ENCODE data around the gene HOXC13.

The HOXC13 gene

DNA sequence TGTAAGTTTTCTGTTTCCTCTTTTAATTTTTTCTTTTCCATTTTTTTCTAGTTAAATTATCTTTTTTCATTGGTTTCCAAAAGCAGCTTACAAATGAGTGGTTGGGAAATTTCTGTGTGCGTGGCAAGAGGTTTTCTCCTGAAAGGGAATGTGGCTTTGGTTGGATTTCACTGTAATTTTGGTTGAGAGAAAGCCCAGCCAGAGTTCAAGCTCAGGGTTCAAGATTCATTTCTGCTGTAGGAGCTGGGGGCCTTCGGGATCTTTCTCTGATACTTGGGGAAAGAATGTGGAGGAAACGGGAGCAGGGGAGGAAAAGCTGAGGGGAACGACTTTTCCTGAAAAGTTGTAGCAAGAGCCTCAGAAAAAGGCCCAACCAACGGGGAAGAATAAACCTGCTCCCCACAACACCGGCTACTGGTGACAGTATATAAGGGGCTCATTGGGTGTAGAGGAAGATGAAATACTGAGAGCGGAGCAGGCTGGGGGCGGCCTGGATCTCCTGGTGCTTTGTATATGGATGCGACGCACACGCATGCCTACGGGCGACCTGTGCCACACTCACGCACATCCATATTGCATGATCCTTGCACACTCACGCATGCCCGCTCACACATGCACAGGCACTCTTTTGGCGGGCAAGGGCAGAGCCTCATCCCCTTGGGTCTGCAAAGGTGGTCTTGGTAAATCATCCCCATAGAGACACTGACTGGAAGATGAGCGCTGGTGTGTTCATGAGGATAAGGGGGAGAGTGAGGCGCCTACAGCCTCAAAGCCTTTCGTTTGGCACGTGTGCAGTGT is 48.3 kb downstream of the HOXC13 start:
- Histone ChIP-seq H3K4me1 (ENCODE audit: control insufficient read depth, insufficient read depth, low read length) (peaks cover 38% of the 10 kb centered on the region), H3K4me3 (ENCODE audit: low read depth, low read length) (peak overlapping the region; percentile 31; the same call in 1 of the 2 replicates), H3K9me3 (ENCODE audit: control insufficient read depth, insufficient read depth, low read depth, low read length) (no peaks in the 10 kb centered on the region), H3K27ac (ENCODE audit: extremely low read depth, low read depth, low read length) (peak overlapping the region; percentile 90), H3K36me3 (ENCODE audit: control insufficient read depth in 2 of 2, insufficient read depth in 1 of 2, low read length in 2 of 2) (no peaks in the 10 kb centered on the region)
- TF ChIP-seq PRDM1 (tag by site-specific recombination; IDR thresholded peaks at IDR 0.05) (peak; percentile 93), ZNF501 (tag by site-specific recombination; IDR thresholded peaks at IDR 0.05) (no peak)
- POLR2A ChIA-PET: interaction anchor here (1.0 to 2.5 kb wide), 5 partner anchors 9 to 14 kb away, joined by 3 to 16 read pairs (median 4); partner anchors contain the start of gene HOXC9
- CTCF ChIA-PET: interaction anchor here (0.6 to 5.8 kb wide), 19 partner anchors 12 to 586 kb away, joined by 3 to 88 read pairs (median 7); partner anchors contain the start of genes HOXC5, HOXC8, HOXC9 and SMUG1

DNA sequence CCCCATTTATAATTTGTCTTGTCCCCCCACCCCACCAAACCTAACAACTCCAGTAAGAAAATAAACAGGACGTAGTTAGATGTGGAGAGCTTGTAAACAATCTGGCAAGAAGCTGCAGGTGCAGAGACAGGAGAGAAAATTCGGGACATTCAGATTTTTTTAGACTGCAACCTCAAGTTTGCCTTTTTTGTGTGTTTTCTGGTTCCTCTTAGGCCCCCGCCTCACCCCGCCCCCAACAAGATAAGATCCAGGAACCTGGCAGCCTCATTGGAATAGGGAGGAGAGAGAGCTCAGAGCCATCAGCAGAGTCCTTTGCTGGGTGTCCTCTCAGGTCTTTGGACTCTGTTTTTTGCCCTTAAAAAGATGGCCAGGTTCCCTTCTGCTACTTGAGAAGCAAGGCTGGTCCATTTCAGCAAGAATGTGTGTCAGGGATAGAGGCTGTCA is 49.2 kb downstream of the HOXC13 start:
- peaks cover 38% of the 10 kb centered on the region for H3K4me1 ChIP-seq (ENCODE audit: control insufficient read depth, insufficient read depth, low read length)
- no peak overlapping the region for H3K4me3 ChIP-seq (ENCODE audit: low read depth, low read length)
- TF ChIP-seq ZNF341 (tag by site-specific recombination; IDR thresholded peaks at IDR 0.05; ENCODE audit: low read depth): no peak
- TF ChIP-seq ZNF155 (tag by site-specific recombination; IDR thresholded peaks at IDR 0.05): no peak
- 0 out of 2 replicates have a peak, but pooled peaks have one; percentile 20 for TF ChIP-seq ZNF335 (tag by site-specific recombination; conservative IDR thresholded peaks at IDR 0.05)
- TF ChIP-seq ZNF624 (tag by site-specific recombination; IDR thresholded peaks at IDR 0.05): no peak
- no peak for TF ChIP-seq ZNF175 (tag by site-specific recombination; IDR thresholded peaks at IDR 0.05)
- no peak for TF ChIP-seq ZNF391 (tag by site-specific recombination; IDR thresholded peaks at IDR 0.05; ENCODE audit: borderline replicate concordance, low read depth)
- TF ChIP-seq YY1 (tag by site-specific recombination; IDR thresholded peaks at IDR 0.05): no peak
- TF ChIP-seq ZBTB17 (tag by site-specific recombination; IDR thresholded peaks at IDR 0.05): peak; percentile 24; the same call in 1 of the 2 replicates
- ChIA-PET POLR2A (interaction anchor here (1.0 to 2.2 kb wide), 5 partner anchors 9 to 49 kb away, joined by 3 to 14 read pairs (median 3); partner anchors contain the start of genes HOXC13 and HOXC9), CTCF (interaction anchor here (0.5 to 5.8 kb wide), 28 partner anchors 11 to 404 kb away, joined by 3 to 88 read pairs (median 5); partner anchors contain the start of genes HOXC13, HOXC5, HOXC8 and HOXC9)
- H3K36me3 ChIP-seq (ENCODE audit: control insufficient read depth in 2 of 2, insufficient read depth in 1 of 2, low read length in 2 of 2): no peaks in the 10 kb centered on the region
- no peaks in the 10 kb centered on the region for H3K9me3 ChIP-seq (ENCODE audit: control insufficient read depth, insufficient read depth, low read depth, low read length)
- H3K27ac ChIP-seq (ENCODE audit: extremely low read depth, low read depth, low read length): no peak overlapping the region; the same call in 1 of the 2 replicates

DNA sequence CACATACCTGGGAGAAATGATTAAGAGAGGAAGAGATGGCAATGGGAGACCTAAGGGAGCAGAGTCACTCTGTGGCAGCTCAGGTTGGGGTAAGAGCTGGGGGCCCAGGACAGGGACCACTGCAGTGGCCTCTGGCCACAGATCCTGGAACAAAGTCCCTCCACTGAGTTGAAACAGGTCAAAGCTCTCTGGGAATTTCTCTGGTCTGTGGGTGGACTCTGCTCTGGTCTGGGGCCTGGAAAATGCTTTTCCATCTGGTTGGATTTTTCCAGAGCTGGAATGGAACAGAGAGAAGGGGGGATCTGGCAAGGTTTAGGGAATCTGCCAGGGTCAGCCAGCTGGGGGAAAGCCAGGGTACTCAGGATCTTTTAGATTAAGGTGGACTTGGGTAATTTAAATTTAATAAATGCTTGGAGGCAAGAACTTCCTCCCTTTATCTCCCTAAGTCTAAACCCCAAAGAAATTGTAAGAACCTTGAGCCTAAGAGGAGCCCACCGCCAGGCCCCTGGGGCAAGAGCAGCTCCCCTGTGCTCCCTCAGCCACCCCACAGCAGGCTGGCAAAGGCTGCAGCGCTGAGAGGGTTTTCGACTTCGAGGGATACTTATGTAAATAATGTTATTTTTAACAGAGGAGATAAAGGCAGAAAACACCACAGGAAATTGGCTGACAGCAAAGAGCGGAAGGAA is 50.1 kb downstream of the HOXC13 start:
- CTCF ChIA-PET: interaction anchor here (0.6 to 5.8 kb wide), 25 partner anchors 11 to 379 kb away, joined by 3 to 88 read pairs (median 4); partner anchors contain the start of genes HOXC13, HOXC5, HOXC9 and SMUG1
- H3K4me1 ChIP-seq (ENCODE audit: control insufficient read depth, insufficient read depth, low read length): peaks cover 38% of the 10 kb centered on the region
- POLR2A ChIA-PET: interaction anchor here (0.6 to 2.2 kb wide), 4 partner anchors 12 to 137 kb away, joined by 3 to 14 read pairs (median 7); partner anchors contain the start of genes HOXC13 and HOXC9

More for the DNA sequence above, 50.1 kb downstream of the HOXC13 start:
- TF ChIP-seq, protein P1, sequence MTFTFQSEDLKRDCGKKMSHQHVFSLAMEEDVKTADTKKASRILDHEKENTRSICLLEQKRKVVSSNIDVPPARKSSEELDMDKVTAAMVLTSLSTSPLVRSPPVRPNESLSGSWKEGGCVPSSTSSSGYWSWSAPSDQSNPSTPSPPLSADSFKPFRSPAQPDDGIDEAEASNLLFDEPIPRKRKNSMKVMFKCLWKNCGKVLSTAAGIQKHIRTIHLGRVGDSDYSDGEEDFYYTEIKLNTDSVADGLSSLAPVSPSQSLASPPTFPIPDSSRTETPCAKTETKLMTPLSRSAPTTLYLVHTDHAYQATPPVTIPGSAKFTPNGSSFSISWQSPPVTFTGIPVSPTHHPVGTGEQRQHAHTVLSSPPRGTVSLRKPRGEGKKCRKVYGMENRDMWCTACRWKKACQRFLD (tag by site-specific recombination; IDR thresholded peaks at IDR 0.05): no peak
- TF ChIP-seq ZBTB8A (tag by site-specific recombination; IDR thresholded peaks at IDR 0.05) (peak; percentile 37; the same call in 1 of the 2 replicates), RBAK (tag by site-specific recombination; IDR thresholded peaks at IDR 0.05) (no peak), ZIC2 (tag by site-specific recombination; IDR thresholded peaks at IDR 0.05) (peak; percentile 42; the same call in 1 of the 2 replicates), GLIS1 (tag by site-specific recombination; IDR thresholded peaks at IDR 0.05) (peak; percentile 27; the same call in 1 of the 2 replicates), ZNF660 (tag by site-specific recombination; IDR thresholded peaks at IDR 0.05) (no peak)
- Histone ChIP-seq H3K4me3 (ENCODE audit: low read depth, low read length) (no peak overlapping the region), H3K27ac (ENCODE audit: extremely low read depth, low read depth, low read length) (peak overlapping the region; percentile 71), H3K9me3 (ENCODE audit: control insufficient read depth, insufficient read depth, low read depth, low read length) (no peaks in the 10 kb centered on the region), H3K36me3 (ENCODE audit: control insufficient read depth in 2 of 2, insufficient read depth in 1 of 2, low read length in 2 of 2) (no peaks in the 10 kb centered on the region)

All from HEK293 (cell line).